ENCODE data around the gene LRRC27.
"Not testable (repeated sequence)": the region's sequence is repeated elsewhere in the genome, so short reads cannot be mapped to it uniquely, and the experiment has no call there.

Gene LRRC27

GRCh38 chr10:132376394-132376851, 44.4 kb downstream of the LRRC27 start:
- DNase-seq, result no peak

DNA sequence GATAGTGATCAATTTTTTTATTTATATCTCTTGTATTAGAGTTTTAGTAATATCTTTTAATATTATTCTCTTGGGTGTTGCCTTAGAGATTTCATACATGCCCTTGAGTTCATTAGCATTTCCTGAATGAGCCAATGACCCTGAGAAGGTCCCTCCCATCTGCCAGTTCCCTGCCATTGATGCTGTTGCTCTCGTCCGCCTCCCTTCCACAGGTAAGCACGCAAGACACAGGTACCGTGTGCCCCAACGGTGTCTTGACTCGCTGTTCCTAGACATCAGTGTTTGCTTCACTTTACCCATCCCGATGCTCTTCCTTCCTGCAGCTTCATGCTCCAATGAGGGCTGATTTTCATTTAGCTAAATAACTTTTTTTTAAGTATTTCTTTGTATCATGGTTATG, 45.3 kb downstream of the LRRC27 start:
- DNase-seq, result no peak

GRCh38 chr10:132379026-132379425, 47.0 kb downstream of the LRRC27 start:
- DNase-seq, result not testable (repeated sequence)

- DNase-seq, result not testable (repeated sequence)
Measured at GRCh38 chr10:132380986-132381385, 49.0 kb downstream of the LRRC27 start.

GRCh38 chr10:132381741-132382140, 49.7 kb downstream of the LRRC27 start:
- no peak for DNase-seq

GRCh38 chr10:132382231-132382922, 50.4 kb downstream of the LRRC27 start:
- DNase-seq, result no peak

DNA sequence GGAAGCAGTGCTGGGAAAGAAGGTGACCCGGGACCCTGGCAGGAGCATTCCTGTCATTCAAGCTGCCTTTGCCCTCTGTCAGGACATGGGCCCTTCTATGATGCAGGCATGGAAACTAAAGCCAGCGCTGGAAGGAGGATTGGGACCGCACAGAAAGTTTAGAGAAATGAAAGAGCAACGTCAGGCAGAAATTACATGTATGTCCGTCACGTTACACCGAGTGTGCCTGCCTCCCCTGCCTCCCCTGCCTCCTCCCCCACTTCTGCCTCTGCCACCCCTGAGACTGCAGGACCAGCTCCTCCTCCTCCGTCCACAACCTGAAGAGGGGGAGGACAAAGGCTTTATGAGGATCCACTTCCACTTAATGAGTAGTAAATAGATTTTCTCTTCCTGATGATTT, 51.1 kb downstream of the LRRC27 start:
- DNase-seq, result peak; percentile 32

GRCh38 chr10:132383751-132384196, 51.8 kb downstream of the LRRC27 start:
- no peak for DNase-seq

DNA sequence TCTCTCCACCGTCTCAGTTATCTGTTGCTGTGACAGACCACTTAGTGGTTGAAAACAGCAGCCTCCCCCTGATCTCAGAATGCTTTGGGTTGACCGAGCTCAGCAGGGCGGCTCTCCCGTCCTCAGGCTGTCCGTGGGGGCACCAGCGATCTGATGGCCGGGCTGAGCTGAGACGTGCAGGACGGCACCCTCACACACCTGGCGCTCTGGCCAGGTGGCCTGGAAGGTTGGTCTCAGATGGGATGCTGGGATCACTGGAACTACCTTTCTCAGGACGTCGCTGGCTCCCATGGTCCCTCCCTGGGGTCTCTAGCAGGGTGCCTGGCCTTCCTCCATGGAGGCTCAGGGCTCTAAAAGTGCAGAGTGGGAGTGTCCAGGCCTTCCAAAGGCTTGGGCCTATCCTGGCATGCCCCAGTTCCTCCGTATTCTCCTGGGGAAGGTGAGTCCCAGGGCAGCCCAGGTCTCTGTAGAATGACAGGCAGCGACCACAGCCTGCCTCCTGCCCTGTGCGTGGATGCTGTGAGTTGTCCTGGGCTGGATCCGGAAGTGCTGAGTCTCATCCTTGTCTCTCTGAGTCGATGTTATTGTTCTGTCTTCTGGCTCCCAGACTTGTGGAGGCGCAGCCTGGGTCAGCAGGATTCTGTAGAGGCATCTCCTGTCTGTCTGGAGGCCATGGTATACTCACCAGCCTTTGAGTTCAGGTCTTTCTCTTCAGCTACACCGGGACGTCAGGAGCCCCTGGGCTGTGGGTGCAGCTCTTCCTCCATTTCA, 52.8 kb downstream of the LRRC27 start:
- no peak for DNase-seq

DNA sequence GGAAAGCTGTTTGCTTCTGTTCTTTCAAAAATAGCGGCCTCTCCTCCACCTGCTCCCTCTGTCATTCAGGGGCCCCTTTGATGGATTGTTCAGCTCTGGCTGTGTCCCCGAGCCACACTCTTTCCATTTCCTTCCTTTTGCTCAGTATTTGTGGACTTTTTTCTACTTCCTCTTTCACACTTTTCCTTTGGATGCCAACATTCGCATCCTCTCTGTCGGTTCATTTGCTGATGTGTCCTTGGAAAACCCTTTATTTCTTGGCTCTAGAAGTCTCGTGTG, 53.3 kb downstream of the LRRC27 start:
- DNase-seq, result peak; percentile 32

DNA sequence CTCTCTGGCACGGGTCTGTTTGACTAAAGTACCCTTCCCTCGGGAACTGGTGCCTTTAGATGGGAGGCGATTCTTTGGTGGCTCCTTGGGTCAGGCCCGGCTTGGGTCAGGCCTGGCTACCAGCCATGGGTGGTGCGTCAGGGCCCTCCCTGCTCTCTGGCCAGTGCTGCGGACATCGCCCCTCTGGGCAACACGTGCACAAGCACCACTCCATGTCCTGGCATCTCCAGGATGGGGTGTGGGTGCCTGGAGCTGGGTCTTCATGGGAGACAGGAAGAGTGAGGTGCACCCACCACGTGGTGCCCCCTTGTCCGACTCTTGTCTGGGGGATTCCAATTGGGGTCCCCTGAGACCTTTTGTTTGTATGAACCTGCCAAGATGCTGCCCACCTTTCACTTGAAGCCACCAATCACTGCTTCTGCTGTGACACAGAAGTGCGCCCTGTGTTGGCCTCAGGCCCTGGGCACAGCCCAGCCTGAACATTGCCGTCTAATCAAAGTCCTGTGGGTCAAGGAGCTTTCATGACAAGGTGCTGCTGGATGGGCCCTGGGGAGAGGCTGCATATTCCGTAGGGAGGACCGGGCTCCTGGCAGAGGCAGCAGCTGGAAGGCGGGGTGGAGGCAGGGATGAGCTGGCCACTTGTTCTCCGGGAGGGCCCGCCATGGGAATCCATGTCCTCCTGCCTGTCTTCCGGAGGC, 53.9 kb downstream of the LRRC27 start:
- DNase-seq, result no peak

GRCh38 chr10:132386419-132386831, 54.4 kb downstream of the LRRC27 start:
- DNase-seq, result no peak

- DNase-seq, result not testable (repeated sequence)
Measured at GRCh38 chr10:132386896-132387295, 54.9 kb downstream of the LRRC27 start.

DNA sequence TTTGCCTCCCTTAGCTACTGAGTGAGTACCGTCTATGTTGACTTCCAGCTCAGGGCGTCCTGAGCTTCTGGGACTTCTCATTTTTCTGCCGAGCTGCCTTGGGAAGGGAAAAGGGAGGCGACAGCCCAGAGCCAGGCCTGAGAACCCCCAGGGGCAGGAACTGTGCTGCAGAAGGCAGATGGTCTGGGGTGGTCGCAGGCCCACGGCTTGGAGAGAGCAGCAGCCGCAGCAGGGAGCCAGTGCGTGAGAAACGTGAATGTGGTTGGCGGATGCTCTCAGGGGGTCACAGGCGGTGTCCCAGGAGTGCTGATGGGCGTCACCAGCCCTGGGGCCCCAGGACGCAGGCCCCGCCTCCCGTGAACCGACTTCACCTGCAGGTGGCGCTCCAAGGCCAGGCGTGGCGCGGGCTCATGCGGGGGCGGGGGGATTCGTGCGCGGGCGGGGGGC, 55.8 kb downstream of the LRRC27 start:
- DNase-seq, result peak; percentile 64

DNA sequence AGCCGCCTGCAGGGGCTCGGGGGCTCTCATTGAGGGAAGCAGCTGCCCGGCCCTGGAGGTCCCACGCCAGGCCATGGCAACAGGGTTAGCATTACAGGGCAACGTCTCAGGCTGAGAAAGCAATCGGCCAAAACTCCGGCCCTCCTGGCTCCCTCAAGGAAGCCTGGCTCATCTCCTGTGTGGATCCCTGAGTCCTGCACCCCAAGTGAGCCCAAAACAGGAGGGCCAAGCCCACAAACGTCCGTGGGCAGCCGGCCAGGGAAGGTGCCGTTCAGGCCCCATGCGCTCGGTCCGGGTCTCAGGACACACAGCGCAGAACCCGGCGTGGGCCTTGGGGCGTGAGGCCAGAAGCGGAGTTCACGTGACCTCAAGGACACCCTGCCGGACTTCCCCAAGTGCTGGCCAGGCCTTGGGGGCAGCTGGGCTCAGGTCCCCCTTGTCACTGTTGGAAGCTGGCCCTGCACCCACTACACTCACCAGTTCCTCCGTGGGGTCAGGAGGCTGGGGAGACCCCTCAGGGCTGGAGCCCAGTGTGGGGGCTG, 57.0 kb downstream of the LRRC27 start:
- no peak for DNase-seq

DNA sequence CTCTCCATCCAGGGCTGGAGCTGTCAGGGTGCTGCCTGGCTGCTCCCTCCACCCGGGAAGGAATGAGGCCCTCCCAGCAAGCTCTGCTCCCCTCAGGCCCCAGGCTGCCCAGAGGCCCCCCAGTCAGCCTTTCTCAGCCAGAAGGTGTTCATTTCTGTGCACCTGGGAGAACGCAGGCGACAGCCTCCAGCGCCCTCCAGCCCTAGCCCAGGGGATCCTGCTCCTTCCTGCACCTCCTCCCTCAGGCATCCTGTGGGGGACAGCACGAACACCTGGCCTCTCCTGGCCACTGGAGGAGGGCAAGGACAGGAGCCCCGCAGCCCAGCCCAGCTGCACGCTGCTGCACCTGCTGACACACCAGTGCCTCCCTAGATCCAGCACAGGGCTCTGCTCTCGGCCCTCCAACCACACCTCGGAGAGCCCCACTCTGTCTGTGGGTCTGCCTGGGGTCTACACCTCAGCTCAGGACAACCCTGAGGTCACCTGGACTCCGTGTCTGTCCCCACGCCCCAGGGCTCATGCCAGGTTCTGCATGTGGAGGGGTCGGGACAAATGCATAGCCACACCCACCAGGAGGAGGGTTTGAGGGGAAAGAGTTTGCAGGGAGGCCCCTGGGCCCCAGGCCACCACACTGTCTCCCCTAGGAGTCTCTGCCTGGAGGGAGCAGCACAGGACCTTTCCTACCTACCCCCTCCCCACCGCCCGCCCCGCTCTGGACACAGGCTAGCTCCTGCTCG, 57.6 kb downstream of the LRRC27 start:
- DNase-seq, result no peak

DNA sequence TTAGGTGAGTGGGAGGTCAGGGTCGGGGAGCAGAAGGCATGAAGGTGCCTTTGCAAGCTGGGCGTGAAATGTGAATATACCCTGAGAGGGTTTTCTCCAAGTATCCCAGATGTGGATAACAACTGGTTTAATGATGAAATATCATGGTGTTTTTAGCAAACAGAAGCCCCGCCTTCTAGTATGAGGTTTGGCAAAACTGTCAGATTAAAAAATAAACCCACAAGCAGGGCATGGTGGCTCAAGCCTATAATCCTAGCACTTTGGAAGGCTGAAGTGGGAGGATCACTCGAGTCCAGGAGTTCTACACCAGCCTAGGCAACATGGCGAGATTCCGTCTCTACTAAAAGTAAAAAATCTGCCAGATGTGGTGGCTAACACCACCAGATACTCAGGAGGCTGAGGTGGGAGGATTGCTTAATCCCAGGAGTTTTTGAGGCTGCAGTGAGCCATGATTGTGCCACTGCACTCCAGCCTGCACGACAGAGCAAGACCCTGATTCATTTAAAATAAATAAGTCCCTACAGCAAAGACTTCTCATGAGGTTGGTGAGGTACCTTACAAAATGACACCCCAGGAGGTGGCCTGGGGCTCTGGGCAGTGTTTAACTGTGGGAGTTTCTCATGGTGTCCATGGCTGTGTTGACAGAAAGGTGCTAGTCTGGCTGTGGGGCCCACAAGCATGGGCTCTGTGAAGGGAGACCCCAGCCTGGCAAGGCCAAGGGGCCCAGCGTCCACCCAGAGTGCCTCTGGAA, 58.4 kb downstream of the LRRC27 start:
- DNase-seq, result no peak

DNA sequence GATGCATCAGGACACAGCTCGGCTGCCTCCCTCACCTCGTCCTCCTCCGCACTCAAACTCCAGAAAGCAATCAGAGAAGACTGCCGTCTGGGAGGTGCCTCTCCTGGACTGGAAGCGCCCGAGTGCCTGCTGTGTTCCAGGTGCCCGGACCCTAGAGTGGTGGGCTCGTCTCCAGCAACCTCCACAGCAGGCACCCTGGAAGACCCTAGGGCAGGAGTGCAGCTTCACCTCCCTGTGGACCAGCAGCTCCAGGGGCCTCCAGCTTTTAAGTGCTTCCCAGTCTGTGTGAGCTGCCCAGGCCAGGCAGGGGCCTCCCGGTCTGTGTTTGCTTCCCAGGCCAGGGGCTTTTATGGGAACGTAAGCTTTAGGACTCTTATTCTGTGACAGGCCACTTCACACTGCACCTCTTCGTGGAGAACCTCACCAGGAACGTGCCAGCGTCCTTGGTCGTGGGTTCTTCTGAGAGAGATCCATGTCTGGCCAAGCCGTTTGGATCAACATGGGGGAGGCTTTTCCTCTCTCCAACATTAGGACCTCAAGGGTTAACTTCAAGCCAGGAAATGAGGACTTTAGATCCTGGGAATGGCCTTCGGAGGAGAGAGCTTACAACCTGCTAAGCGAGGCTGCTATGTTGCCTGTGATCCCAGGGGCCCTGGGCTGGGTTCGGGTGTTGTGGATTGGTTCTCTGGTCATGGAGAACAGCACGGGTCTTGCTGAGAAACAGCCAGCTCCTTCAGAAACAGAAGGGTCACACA, 59.1 kb downstream of the LRRC27 start:
- no peak for DNase-seq

DNA sequence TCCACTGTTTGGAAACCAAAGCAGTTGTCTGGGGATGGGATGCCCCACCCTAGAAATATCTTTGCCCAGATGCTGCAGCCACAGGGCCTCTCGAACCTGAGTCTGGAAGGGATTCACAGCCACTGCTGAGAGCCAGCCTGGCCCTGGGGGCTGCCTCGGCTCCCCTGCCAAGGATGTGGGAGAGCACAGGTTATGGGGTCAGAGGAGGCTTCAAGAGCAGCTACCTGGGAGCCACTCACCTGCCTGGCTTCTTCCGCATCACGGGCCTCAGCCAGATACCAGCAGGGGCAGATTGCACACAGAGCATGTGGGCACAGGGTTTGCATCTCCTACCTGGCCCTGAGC, 59.7 kb downstream of the LRRC27 start:
- DNase-seq, result no peak

DNA sequence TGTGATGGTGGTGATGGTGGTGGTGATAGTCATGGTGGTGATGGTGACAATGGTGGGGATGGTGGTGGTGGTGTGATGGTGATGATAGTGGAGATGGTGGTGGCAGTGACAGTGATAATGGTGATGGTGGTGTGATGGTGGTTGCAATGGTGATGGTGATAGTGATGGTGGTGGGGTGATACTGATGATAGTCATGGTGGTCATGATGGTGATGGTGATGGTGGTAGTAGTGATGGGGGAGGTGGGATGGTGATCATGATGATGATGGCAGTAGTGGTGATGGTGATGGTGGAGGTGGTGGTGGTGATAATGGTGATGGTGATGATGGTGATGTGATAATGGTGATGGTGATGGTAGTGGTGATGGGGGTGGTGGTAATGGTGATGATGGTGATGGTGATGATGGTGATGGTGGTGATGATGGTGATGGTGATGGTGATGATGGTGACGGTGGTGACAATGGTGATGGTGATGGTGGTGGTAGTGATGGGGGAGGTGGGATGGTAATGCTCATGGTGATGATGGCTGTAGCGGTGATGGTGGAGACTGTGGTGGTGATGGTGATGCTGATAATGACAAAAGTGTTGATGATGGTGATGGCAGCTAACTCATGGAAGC, 60.3 kb downstream of the LRRC27 start:
- DNase-seq, result no peak
